ENCODE data around the gene AK4.
"Not testable (repeated sequence)": the region's sequence is repeated elsewhere in the genome, so short reads cannot be mapped to it uniquely, and the experiment has no call there.

Gene AK4

DNA sequence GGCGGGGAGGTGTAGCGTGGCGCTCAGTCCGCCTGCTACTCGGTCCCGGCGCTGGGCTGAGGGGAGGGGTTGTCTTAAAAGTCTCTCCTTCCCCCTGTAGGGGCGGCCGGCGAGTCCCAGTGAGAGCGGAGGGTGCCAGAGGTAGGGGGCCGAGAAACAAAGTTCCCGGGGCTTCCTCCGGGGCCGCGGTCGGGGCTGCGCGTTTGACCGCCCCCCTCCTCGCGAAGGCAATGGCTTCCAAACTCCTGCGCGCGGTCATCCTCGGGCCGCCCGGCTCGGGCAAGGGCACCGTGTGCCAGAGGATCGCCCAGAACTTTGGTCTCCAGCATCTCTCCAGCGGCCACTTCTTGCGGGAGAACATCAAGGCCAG lies at the start of gene AK4:
TSS of gene AK4 (plus strand) at position 26 of the 370 bp plus-strand sequence. CDS start at position 231, 205 bp downstream.
- in situ Hi-C loops (cut with MboI; ENCODE audit: low sequenced_read_pairs), result not testable (repeated sequence)

- in situ Hi-C loops (cut with MboI; ENCODE audit: low sequenced_read_pairs), result no loop called here
These were observed 44.2 kb upstream of the AK4 start for GRCh38 chr1:65103807-65104206.

DNA sequence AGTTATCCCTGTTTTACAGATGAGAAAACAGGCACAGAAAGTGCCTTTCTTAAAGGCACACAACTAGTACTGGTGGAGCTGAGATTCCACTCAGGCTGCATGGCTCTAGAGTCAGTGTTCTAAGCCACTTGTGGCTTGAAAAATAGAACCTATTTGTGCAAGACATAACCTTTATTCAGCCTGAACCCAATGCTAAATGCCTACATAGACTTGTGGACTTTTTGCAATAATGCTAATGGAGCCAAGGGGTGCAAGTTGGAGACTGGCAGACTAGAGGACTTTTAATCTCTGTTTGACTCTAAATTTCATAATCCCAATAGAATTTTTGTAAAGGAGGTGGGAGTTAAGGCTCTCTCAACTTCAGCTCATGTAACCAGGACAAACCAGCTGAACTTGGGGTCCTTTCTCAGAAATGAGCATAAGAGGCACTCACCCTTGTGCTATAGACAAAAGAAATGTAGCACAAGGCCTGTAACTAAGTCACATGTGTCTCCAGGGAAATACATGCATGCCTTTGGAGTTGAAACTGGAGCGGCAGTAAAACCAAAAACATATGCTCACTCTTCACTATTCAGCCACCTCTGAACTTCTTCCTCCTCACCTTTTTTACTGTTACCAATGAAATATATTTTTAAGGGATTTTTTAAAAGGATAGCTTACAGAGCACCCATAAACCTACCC lies 43.0 kb upstream of the AK4 start:
- in situ Hi-C loops (cut with MboI; ENCODE audit: low sequenced_read_pairs), result no loop called here

DNA sequence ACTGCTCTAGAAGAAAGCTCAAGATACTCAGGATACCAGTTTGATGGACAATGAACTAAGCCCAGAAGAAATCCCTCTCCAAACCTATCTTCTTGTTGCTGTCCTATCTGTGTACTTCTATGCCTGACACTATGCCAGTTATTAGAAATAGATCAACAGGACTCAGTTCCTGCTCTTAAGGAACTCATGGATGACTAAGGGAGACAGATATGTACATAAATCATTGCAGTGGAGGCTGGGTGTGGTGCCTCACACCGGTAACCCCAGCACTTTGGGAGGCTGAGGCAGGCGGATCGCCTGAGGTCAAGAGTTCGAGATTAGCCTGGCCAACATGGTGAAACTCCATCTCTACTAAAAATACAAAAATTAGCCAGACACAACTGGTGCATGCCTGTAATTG lies 42.4 kb upstream of the AK4 start:
- in situ Hi-C loops (cut with MboI; ENCODE audit: low sequenced_read_pairs), result no loop called here

GRCh38 chr1:65108025-65108642 lies 39.9 kb upstream of the AK4 start:
- in situ Hi-C loops (cut with MboI; ENCODE audit: low sequenced_read_pairs), result no loop called here

DNA sequence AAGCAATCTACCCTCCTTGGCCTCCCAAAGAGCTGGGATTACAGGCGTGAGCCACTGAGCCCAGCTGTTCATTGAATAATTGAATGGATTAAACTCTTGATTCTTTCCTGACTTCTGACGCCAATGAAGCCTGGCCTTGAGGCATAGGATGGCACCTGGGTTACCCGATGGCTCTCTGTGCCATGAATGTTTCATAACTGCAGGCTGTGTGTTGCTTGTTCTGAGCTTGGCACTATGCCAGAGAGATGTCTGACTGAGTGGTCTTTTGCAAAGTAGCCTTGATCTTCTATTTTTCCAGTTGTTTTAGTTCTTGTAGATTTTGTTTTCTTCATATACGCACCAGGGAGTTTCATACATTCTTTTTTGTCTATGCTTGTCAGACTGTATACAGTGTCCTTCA lies 38.5 kb upstream of the AK4 start:
- in situ Hi-C loops (cut with MboI; ENCODE audit: low sequenced_read_pairs), result no loop called here

DNA sequence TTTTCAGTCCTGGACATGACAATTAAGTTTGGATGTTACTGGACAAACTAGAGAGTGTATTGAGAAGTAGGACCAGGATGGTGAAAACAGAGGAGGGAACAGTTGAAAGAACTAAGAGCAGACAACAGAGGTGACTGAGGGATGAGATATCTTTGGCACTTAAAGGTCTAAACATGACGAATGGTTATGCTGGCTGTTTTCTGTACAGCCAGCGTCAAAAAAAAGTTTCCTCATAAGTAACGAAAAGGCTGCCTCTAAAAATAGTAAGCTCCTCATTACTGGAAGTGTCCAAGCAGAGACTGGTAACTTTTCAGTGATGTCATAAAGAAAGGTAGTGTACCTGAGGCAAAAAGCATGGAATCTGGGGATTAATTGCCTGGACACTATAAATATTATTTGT lies 35.2 kb upstream of the AK4 start:
- in situ Hi-C loops (cut with MboI; ENCODE audit: low sequenced_read_pairs), result no loop called here

DNA sequence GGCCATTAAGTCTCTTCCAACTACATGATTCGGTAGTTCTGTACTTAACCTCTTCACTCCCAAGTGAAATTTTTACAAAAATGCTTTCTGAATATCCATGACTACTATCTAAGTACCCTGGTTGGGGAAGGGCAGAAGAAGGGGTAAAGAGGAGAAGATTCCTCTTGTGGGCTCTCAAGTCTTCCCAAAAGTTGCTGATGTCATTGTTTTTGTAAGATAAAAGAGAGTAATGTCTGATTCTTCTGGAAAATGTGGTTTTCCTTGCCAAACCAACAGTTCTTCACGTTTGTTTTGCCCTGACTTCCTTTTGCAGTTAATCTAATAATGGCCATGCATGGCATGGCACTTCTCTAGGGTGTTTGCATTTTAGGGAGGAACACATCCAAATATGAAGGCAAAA lies 34.7 kb upstream of the AK4 start:
- in situ Hi-C loops (cut with MboI; ENCODE audit: low sequenced_read_pairs), result no loop called here

GRCh38 chr1:65114322-65114721 lies 33.7 kb upstream of the AK4 start:
- in situ Hi-C loops (cut with MboI; ENCODE audit: low sequenced_read_pairs), result no loop called here

DNA sequence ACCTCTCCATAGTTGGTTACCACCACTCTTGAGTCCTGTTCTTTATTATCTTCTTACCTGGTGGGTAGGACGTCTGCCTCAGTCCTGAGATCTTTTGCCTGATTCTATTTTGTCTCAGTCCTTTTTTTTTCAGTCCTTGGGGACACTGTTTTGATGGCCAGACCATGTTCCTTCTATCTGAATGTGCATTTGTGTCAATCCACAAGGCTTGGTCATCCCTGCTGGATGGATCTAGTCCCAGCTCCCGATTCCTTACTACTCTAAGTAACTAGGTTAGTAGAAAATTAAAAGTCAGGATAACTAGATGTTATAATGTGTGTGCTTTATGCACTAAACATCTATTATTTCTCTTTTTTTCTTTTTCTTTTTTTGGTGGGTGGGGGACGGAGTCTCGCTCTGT lies 28.1 kb upstream of the AK4 start:
- in situ Hi-C loops (cut with MboI; ENCODE audit: low sequenced_read_pairs), result no loop called here

DNA sequence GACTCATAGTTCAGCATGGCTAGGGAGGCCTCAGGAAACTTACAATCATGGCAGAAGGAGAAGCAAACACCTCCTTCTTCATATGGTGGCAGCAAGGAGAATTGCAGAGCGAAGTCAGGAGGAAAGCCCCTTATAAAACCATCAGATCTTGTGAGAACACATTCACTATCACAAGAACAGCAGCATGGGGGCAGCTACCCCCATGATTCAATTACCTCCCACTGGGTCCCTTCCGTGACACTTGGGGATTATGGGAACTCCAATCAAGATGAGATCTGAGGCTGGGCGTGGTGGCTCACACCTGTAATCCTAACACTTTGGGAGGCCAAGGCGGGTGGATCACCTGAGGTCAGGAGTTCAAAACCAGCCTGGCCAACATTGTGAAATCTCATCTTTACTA lies 18.9 kb upstream of the AK4 start:
- in situ Hi-C loops (cut with MboI; ENCODE audit: low sequenced_read_pairs), result not testable (repeated sequence)

- in situ Hi-C loops (cut with MboI; ENCODE audit: low sequenced_read_pairs), result no loop called here
These were observed 9.5 kb upstream of the AK4 start for GRCh38 chr1:65138524-65138923.

DNA sequence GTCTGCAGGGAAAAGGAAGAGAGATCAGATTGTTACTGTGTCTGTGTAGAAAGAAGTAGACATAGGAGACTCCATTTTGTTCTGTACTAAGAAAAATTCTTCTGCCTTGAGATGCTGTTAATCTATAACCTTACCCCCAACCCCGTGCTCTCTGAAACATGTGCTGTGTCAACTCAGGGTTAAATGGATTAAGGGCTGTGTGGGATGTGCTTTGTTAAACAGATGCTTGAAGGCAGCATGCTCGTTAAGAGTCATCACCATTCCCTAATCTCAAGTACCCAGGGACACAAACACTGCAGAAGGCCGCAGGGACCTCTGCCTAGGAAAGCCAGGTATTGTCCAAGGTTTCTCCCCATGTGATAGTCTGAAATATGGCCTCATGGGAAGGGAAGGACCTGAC lies 8.2 kb upstream of the AK4 start:
- in situ Hi-C loops (cut with MboI; ENCODE audit: low sequenced_read_pairs), result not testable (repeated sequence)

GRCh38 chr1:65141394-65141793 lies 6.6 kb upstream of the AK4 start:
- in situ Hi-C loops (cut with MboI; ENCODE audit: low sequenced_read_pairs), result no loop called here

- in situ Hi-C loops (cut with MboI; ENCODE audit: low sequenced_read_pairs), result no loop called here
These were observed 6.1 kb upstream of the AK4 start for GRCh38 chr1:65141918-65142317.

DNA sequence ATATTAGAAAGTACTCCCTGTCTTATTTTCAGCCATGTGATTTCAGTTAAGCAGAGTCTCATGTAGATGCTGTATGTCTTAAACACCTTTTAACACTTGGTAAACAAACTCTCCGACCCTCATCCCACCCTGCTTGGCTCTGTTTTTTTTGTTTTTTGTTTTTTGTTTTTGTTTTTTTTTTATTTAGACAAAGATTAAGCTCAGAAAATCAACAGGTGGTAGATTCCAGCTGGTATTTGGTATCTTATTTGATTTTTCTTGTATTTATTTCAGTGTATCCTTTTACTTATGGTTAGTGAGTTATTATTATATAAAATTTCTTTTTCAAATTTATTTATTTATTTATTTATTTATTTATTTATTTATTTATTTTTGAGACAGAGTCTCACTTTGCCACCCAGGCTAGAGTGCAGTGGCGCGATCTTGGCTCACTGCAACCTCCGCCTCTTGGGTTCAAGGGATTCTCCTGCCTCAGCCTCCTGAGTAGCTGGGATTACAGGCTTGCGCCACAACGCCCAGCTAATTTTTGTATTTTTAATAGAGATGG lies 4.8 kb upstream of the AK4 start:
- in situ Hi-C loops (cut with MboI; ENCODE audit: low sequenced_read_pairs), result not testable (repeated sequence)

DNA sequence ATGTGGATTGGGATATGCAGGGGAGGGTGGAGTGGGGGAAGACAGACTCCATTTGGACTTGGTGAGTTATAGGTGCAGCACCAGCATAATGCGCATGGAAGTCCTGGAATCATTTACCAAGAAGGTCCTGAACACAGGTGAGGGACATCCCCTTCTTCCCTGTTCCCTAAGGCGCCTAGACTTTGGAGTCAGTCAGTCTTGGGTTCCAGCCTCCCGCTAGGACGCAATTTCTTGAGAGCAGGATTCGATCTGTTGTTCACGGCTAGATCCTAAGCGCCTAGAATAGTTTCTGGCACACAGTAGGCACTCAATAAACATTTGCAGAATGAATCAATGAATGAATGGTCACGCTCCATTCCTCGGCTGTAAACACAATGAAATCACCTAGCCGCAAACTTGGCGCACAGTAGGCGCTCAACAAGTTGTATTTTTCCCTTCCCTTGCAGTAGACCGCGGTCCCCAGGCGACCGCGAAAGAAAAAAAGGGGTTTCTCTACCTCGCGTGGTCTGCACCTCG lies 1.0 kb upstream of the AK4 start:
- in situ Hi-C loops (cut with MboI; ENCODE audit: low sequenced_read_pairs), result no loop called here

GRCh38 chr1:65147424-65148177 lies 402 bp upstream of the AK4 start:
- in situ Hi-C loops (cut with MboI; ENCODE audit: low sequenced_read_pairs), result no loop called here

DNA sequence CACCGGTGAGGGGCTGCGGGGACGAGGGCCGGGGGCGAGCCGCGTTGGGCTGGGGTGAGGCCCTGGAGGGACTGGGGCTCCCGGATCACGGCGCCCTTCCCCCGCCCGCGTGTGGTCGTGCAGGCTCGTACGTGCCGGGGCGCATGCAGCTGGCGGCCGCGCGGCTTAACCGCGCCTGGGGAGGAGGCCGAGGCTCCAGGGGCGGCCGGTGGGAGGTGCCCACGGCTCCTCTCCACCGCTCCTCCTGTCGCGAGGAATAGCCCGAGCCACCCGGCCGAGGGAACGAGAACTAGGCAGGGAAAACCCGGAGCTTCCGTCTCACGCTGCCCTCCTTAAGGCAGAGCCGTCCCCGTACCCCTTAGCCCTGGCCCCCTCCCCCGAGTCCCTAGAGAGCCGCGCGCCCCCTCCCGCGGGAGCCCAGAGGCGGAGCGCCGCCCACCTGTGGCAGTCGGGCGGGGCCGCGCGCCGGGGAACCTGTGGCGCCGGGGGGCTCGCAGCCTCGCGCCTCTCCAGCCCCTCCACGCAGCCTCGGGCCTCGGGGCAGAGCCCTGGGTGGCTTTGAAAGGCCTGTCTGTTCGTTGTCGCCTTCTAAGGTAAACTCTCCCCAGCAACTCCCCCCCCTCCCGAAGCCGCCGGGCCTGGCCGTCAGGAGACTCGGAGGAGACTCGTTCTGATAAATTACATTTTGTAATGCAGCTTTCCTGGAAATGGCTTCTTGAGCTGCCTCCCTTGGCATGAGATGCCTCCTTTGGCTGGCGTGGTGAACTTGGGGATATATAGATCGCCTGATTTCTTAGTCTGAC lies 746 bp downstream of the AK4 start:
- in situ Hi-C loops (cut with MboI; ENCODE audit: low sequenced_read_pairs), result no loop called here

- in situ Hi-C loops (cut with MboI; ENCODE audit: low sequenced_read_pairs), result no loop called here
These were observed 1.5 kb downstream of the AK4 start for GRCh38 chr1:65149351-65150107.

Data from hTERT RPE-1 (cell line).